HepG2 (cell line): ENCODE measurements around the gene UNC13D. TPM values are rescaled to one million over a fixed set of nuclear protein-coding genes. Genes with fewer than 3 reads are reported as not detected.

Experiments used
- AGO2 ChIP-seq: fragments of 200-400 bp; formaldehyde crosslinking; optimal IDR thresholded peaks from 2 replicates; pipeline ENCODE3; 2017; ENCODE audit warnings: mild to moderate bottlenecking, low read depth, low read length, moderate library complexity
- BATF2 ChIP-seq: sonication (generic); formaldehyde crosslinking; IDR thresholded peaks from 2 replicates; pipeline ENCODE4 v1.8.0; 2022; ENCODE audit warnings: mild to moderate bottlenecking, missing genetic modification reagents, moderate library complexity
- DBP ChIP-seq: sonication (generic); formaldehyde crosslinking; IDR thresholded peaks from 2 replicates; pipeline ENCODE4 v1.4.0; 2020; ENCODE audit warnings: missing genetic modification reagents; ENCODE audit errors: not compliant biosample characterization
- FOXO1 ChIP-seq: sonication (generic); formaldehyde crosslinking; IDR thresholded peaks from 2 replicates; pipeline ENCODE4 v1.4.0; 2020; ENCODE audit warnings: missing genetic modification reagents
- HDAC2 ChIP-seq: sonication (generic); formaldehyde crosslinking; IDR thresholded peaks from 2 replicates; pipeline ENCODE4 v1.4.0; 2020; ENCODE audit warnings: missing genetic modification reagents
- HINFP ChIP-seq: sonication (generic); formaldehyde crosslinking; IDR thresholded peaks from 2 replicates; pipeline ENCODE4 v1.4.0; 2020; ENCODE audit warnings: low read depth, mild to moderate bottlenecking, missing genetic modification reagents
- HNRNPL ChIP-seq: fragments of 200-400 bp; formaldehyde crosslinking; IDR thresholded peaks from 2 replicates; pipeline ENCODE4 v1.6.1; 2017; ENCODE audit warnings: mild to moderate bottlenecking, low read depth, low read length
- KDM4B ChIP-seq: sonication (generic); formaldehyde crosslinking; IDR thresholded peaks from 2 replicates; pipeline ENCODE4 v1.4.0; 2020; ENCODE audit warnings: missing genetic modification reagents
- MTF1 ChIP-seq: sonication (generic); formaldehyde crosslinking; IDR thresholded peaks from 2 replicates; pipeline ENCODE4 v1.5.0; 2020; ENCODE audit warnings: missing genetic modification reagents
- PAWR ChIP-seq: sonication (generic); formaldehyde crosslinking; IDR thresholded peaks from 2 replicates; pipeline ENCODE4 v1.4.0; 2020; ENCODE audit warnings: missing genetic modification reagents, mild to moderate bottlenecking, borderline replicate concordance
- PTBP1 ChIP-seq: fragments of 200-400 bp; formaldehyde crosslinking; IDR thresholded peaks from 2 replicates; pipeline ENCODE4 v1.6.1; 2018; ENCODE audit warnings: low read length, low read depth; ENCODE audit not compliant: poor library complexity, severe bottlenecking
- SIX1 ChIP-seq: sonication (generic); formaldehyde crosslinking; IDR thresholded peaks from 2 replicates; pipeline ENCODE4 v1.4.0; 2020; ENCODE audit warnings: missing genetic modification reagents, borderline replicate concordance
- SSRP1 ChIP-seq: IDR thresholded peaks from 2 replicates; pipeline ENCODE4 v1.6.1; 2016; ENCODE audit warnings: control low read depth
- STAT5B ChIP-seq: sonication (generic); formaldehyde crosslinking; IDR thresholded peaks from 2 replicates; pipeline ENCODE4 v1.4.0; 2020; ENCODE audit warnings: missing genetic modification reagents
- ZBTB1 ChIP-seq: sonication (generic); formaldehyde crosslinking; IDR thresholded peaks from 2 replicates; pipeline ENCODE4 v1.4.0; 2020; ENCODE audit warnings: missing genetic modification reagents, borderline replicate concordance
- ZC3H13 ChIP-seq: sonication (generic); formaldehyde crosslinking; IDR thresholded peaks from 2 replicates; pipeline ENCODE4 v1.8.1; 2023; ENCODE audit warnings: mild to moderate bottlenecking, missing genetic modification reagents, moderate library complexity
- ZMAT3 ChIP-seq: sonication (generic); formaldehyde crosslinking; conservative IDR thresholded peaks from 2 replicates; pipeline ENCODE4 v1.7.0; 2021; ENCODE audit warnings: missing genetic modification reagents
- ZNF124 ChIP-seq: sonication (generic); formaldehyde crosslinking; IDR thresholded peaks from 2 replicates; pipeline ENCODE4 v1.4.0; 2020; ENCODE audit warnings: missing genetic modification reagents
- ZNF274 ChIP-seq: sonication (generic); formaldehyde crosslinking; IDR thresholded peaks from 2 replicates; pipeline ENCODE4 v1.5.1; 2020; ENCODE audit warnings: mild to moderate bottlenecking, missing genetic modification reagents
- ZNF281 ChIP-seq: sonication (generic); formaldehyde crosslinking; IDR thresholded peaks from 2 replicates; pipeline ENCODE4 v1.4.0; 2020; ENCODE audit warnings: missing genetic modification reagents, borderline replicate concordance
- ZNF503 ChIP-seq: sonication (generic); formaldehyde crosslinking; IDR thresholded peaks from 2 replicates; pipeline ENCODE4 v1.4.0; 2020; ENCODE audit warnings: missing genetic modification reagents
- ZNF616 ChIP-seq: sonication (generic); formaldehyde crosslinking; IDR thresholded peaks from 2 replicates; pipeline ENCODE4 v1.5.0; 2020; ENCODE audit warnings: low read depth, mild to moderate bottlenecking, missing genetic modification reagents
- ZNF629 ChIP-seq: sonication (generic); formaldehyde crosslinking; conservative IDR thresholded peaks from 2 replicates; pipeline ENCODE4 v1.5.0; 2020; ENCODE audit warnings: missing genetic modification reagents
- ZNF672 ChIP-seq: sonication (generic); formaldehyde crosslinking; IDR thresholded peaks from 2 replicates; pipeline ENCODE4 v1.8.1; 2022; ENCODE audit warnings: missing genetic modification reagents
- ZNF790 ChIP-seq: sonication (generic); formaldehyde crosslinking; IDR thresholded peaks from 2 replicates; pipeline ENCODE4 v1.8.0; 2022; ENCODE audit warnings: missing genetic modification reagents, mild to moderate bottlenecking, borderline replicate concordance
- polyA plus RNA-seq, 8 experiments: library from polyadenylated mRNA; depleted of rRNA in 3 of 8; stranded (reverse) in 7 of 8; unstranded in 1 of 8; fragments of >200 nt; fragmentation: Illumina TruSeq in 4 of 8; extraction: Trizol in 4 of 8; gene quantifications; 2 replicates each; pipeline versions ENCODE4 v1.2.1 to v1.2.3, GENCODE V29; 2011 to 2016; ENCODE audit warnings: low read depth in 4 of 8, missing spikeins in 1 of 8, mixed read lengths in 1 of 8; ENCODE audit not compliant: insufficient read depth in 1 of 8
- total RNA-seq, 5 experiments: library from RNA; depleted of rRNA; stranded (reverse); fragments of >200 nt; fragmentation: Illumina TruSeq; extraction: Trizol; gene quantifications; 2 replicates each; pipeline ENCODE4 v1.2.3, GENCODE V29; 2016; ENCODE audit warnings: low read depth in 1 of 5

Gene UNC13D
- total and polyA plus RNA-seq, 2 of the 13 experiments (the other 11 are each of a cell fraction or from before 2014, with no cell fraction given) = 29.7 to 42.7 TPM

- TF ChIP-seq BATF2 (CRISPR knock-in tag) (0 out of 2 replicates have a peak, but pooled peaks have one; percentile 28), KDM4B (no peak), STAT5B (CRISPR knock-in tag) (peak; percentile 76; the same call in 1 of the 2 replicates), HDAC2 (CRISPR knock-in tag) (no peak), ZNF124 (CRISPR knock-in tag) (peak; percentile 14; the same call in 1 of the 2 replicates), ZNF790 (CRISPR knock-in tag) (0 out of 2 replicates have a peak, but pooled peaks have one; percentile 7), HINFP (no peak), SSRP1 (CRISPR knock-in tag) (no peak), ZNF616 (no peak), ZBTB1 (CRISPR knock-in tag) (peak; percentile 77; the same call in 1 of the 2 replicates), ZNF281 (CRISPR knock-in tag) (0 out of 2 replicates have a peak, but pooled peaks have one; percentile 46), ZNF672 (CRISPR knock-in tag) (0 out of 2 replicates have a peak, but pooled peaks have one; percentile 6), DBP (CRISPR knock-in tag) (no peak), PAWR (CRISPR knock-in tag) (0 out of 2 replicates have a peak, but pooled peaks have one; percentile 16), ZNF503 (CRISPR knock-in tag) (no peak), SIX1 (CRISPR knock-in tag) (no peak), AGO2 (peak; percentile 96), ZMAT3 (CRISPR knock-in tag) (no peak), FOXO1 (no peak), MTF1 (no peak), PTBP1 (no peak), ZNF274 (no peak), ZNF629 (CRISPR knock-in tag) (no peak), ZC3H13 (CRISPR knock-in tag) (no peak), HNRNPL (peak; percentile 96)
These were observed 31.7 kb upstream of the UNC13D start (continued) for GRCh38 chr17:75875940-75876189.
